ENCODE measurements around the gene RIGI. TPM values are rescaled to one million over a fixed set of nuclear protein-coding genes. Genes with fewer than 3 reads are reported as not detected.

RIGI gene
- total and polyA plus RNA-seq, 2 of the 13 experiments (the other 11 are each of a cell fraction or from before 2014, with no cell fraction given), result 3.0 to 8.2 TPM

GRCh38 chr9:32552172-32552872, 26.3 kb upstream of the RIGI start, which contains the start of the genes SMIM27 and TOPORS (continued):
- TF ChIP-seq RNF219 (CRISPR knock-in tag; IDR thresholded peaks at IDR 0.05) (no peak), ZBTB3 (CRISPR knock-in tag; IDR thresholded peaks at IDR 0.05; ENCODE audit: borderline replicate concordance, low read depth) (peak; percentile 56; the same call in 1 of the 2 replicates), FUBP1 (CRISPR knock-in tag; IDR thresholded peaks at IDR 0.05; ENCODE audit: borderline replicate concordance) (no peak), HDAC1 (CRISPR knock-in tag; IDR thresholded peaks at IDR 0.05) (peak; percentile 85), ZSCAN9 (CRISPR knock-in tag; IDR thresholded peaks at IDR 0.05; ENCODE audit: borderline replicate concordance) (peak; percentile 83; the same call in 1 of the 2 replicates), RNF2 (conservative IDR thresholded peaks at IDR 0.05; ENCODE audit: low read depth) (no peak), ELF4 (CRISPR knock-in tag; IDR thresholded peaks at IDR 0.05; ENCODE audit: borderline replicate concordance) (no peak), HNRNPLL (IDR thresholded peaks at IDR 0.05; ENCODE audit: low read depth, low read length, poor library complexity, severe bottlenecking) (peak; percentile 97), ZNF431 (CRISPR knock-in tag; IDR thresholded peaks at IDR 0.05; ENCODE audit: borderline replicate concordance, low read depth) (peak; percentile 23; the same call in 1 of the 2 replicates), ZNF292 (CRISPR knock-in tag; IDR thresholded peaks at IDR 0.05; ENCODE audit: borderline replicate concordance, low read depth) (0 out of 2 replicates have a peak, but pooled peaks have one; percentile 62)
- TF ChIP-seq, protein P1, sequence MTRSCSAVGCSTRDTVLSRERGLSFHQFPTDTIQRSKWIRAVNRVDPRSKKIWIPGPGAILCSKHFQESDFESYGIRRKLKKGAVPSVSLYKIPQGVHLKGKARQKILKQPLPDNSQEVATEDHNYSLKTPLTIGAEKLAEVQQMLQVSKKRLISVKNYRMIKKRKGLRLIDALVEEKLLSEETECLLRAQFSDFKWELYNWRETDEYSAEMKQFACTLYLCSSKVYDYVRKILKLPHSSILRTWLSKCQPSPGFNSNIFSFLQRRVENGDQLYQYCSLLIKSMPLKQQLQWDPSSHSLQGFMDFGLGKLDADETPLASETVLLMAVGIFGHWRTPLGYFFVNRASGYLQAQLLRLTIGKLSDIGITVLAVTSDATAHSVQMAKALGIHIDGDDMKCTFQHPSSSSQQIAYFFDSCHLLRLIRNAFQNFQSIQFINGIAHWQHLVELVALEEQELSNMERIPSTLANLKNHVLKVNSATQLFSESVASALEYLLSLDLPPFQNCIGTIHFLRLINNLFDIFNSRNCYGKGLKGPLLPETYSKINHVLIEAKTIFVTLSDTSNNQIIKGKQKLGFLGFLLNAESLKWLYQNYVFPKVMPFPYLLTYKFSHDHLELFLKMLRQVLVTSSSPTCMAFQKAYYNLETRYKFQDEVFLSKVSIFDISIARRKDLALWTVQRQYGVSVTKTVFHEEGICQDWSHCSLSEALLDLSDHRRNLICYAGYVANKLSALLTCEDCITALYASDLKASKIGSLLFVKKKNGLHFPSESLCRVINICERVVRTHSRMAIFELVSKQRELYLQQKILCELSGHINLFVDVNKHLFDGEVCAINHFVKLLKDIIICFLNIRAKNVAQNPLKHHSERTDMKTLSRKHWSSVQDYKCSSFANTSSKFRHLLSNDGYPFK (CRISPR knock-in tag; IDR thresholded peaks at IDR 0.05; ENCODE audit: borderline replicate concordance), result peak; percentile 95
- TF ChIP-seq, protein P2, sequence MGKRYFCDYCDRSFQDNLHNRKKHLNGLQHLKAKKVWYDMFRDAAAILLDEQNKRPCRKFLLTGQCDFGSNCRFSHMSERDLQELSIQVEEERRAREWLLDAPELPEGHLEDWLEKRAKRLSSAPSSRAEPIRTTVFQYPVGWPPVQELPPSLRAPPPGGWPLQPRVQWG (CRISPR knock-in tag; IDR thresholded peaks at IDR 0.05; ENCODE audit: borderline replicate concordance, low read depth), result no peak
- TF ChIP-seq, protein P3, sequence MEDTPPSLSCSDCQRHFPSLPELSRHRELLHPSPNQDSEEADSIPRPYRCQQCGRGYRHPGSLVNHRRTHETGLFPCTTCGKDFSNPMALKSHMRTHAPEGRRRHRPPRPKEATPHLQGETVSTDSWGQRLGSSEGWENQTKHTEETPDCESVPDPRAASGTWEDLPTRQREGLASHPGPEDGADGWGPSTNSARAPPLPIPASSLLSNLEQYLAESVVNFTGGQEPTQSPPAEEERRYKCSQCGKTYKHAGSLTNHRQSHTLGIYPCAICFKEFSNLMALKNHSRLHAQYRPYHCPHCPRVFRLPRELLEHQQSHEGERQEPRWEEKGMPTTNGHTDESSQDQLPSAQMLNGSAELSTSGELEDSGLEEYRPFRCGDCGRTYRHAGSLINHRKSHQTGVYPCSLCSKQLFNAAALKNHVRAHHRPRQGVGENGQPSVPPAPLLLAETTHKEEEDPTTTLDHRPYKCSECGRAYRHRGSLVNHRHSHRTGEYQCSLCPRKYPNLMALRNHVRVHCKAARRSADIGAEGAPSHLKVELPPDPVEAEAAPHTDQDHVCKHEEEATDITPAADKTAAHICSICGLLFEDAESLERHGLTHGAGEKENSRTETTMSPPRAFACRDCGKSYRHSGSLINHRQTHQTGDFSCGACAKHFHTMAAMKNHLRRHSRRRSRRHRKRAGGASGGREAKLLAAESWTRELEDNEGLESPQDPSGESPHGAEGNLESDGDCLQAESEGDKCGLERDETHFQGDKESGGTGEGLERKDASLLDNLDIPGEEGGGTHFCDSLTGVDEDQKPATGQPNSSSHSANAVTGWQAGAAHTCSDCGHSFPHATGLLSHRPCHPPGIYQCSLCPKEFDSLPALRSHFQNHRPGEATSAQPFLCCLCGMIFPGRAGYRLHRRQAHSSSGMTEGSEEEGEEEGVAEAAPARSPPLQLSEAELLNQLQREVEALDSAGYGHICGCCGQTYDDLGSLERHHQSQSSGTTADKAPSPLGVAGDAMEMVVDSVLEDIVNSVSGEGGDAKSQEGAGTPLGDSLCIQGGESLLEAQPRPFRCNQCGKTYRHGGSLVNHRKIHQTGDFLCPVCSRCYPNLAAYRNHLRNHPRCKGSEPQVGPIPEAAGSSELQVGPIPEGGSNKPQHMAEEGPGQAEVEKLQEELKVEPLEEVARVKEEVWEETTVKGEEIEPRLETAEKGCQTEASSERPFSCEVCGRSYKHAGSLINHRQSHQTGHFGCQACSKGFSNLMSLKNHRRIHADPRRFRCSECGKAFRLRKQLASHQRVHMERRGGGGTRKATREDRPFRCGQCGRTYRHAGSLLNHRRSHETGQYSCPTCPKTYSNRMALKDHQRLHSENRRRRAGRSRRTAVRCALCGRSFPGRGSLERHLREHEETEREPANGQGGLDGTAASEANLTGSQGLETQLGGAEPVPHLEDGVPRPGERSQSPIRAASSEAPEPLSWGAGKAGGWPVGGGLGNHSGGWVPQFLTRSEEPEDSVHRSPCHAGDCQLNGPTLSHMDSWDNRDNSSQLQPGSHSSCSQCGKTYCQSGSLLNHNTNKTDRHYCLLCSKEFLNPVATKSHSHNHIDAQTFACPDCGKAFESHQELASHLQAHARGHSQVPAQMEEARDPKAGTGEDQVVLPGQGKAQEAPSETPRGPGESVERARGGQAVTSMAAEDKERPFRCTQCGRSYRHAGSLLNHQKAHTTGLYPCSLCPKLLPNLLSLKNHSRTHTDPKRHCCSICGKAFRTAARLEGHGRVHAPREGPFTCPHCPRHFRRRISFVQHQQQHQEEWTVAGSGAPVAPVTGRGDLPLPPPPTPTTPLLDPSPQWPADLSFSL (CRISPR knock-in tag; IDR thresholded peaks at IDR 0.05), result no peak

Data from HepG2 (cell line).